Measurements from ENCODE around the gene NAALADL2. TPM values are rescaled to one million over a fixed set of nuclear protein-coding genes. Genes with fewer than 3 reads are reported as not detected.

Gene NAALADL2
- total and polyA plus RNA-seq, 2 of the 8 experiments (the other 6 are each of a cell fraction or from before 2014, with no cell fraction given): 0.12 to 0.22 TPM

GRCh38 chr3:175358935-175359334 lies 499.8 kb downstream of the NAALADL2 start:
- H2AK5ac ChIP-seq (ENCODE audit: low read depth, low read length): no peak overlapping the region
- ChIA-PET CTCF (ENCODE audit: partially characterized antibody) (interaction anchor here (1.2 kb wide), 1 partner anchor 32 kb away, joined by 3 read pairs; no protein-coding TSS in a partner anchor), POLR2A (ENCODE audit: partially characterized antibody) (no interaction called here)
- no peak overlapping the region for H3K56ac ChIP-seq (replicated peaks; ENCODE audit: insufficient read length, low read depth, low read length)
- H3K27ac ChIP-seq (ENCODE audit: low read depth, low read length): no peak overlapping the region
- no peak overlapping the region for H2BK15ac ChIP-seq (ENCODE audit: low read length)
- no peak overlapping the region for H2AFZ ChIP-seq (ENCODE audit: low read length)
- no peaks in the 10 kb centered on the region for H3K79me2 ChIP-seq (ENCODE audit: control insufficient read depth in 1 of 2, insufficient read depth in 2 of 2, low read length in 2 of 2)
- no peaks in the 10 kb centered on the region for H3K9me3 ChIP-seq (ENCODE audit: insufficient read depth in 2 of 2, low read depth in 1 of 2, low read length in 1 of 2)
- H4K20me1 ChIP-seq (replicated peaks in 1 of 2; ENCODE audit: control insufficient read depth in 1 of 2, insufficient read depth in 2 of 2, low read length in 2 of 2): no peaks in the 10 kb centered on the region
- no peak overlapping the region for H2BK12ac ChIP-seq (ENCODE audit: low read depth, low read length)
- no peaks in the 10 kb centered on the region for H3K36me3 ChIP-seq (ENCODE audit: control insufficient read depth in 2 of 4, insufficient read depth in 4 of 4, low read length in 3 of 4)
- no peak overlapping the region for H3K23ac ChIP-seq (ENCODE audit: insufficient read length)
- no peak for DNase-seq (ENCODE audit: low read depth in 1 of 2, low spot score in 2 of 2)
- H2BK20ac ChIP-seq (ENCODE audit: low read length): no peak overlapping the region
- H3K18ac ChIP-seq (ENCODE audit: extremely low read depth, low read length): no peak overlapping the region
- H3K79me1 ChIP-seq (ENCODE audit: low read depth, low read length): no peaks in the 10 kb centered on the region
- H4K91ac ChIP-seq (replicated peaks; ENCODE audit: insufficient read length, low read length): no peak overlapping the region
- no peak overlapping the region for H3K14ac ChIP-seq (ENCODE audit: insufficient read length)
- H3K4me1 ChIP-seq (replicated peaks in 1 of 4; ENCODE audit: control insufficient read depth in 3 of 4, insufficient read depth in 4 of 4, low read length in 3 of 4): no peaks in the 10 kb centered on the region
- no peak overlapping the region for H3K9ac ChIP-seq (replicated peaks in 1 of 4; ENCODE audit: extremely low read depth in 1 of 4, low read depth in 3 of 4, low read length in 3 of 4)
- FAIRE-seq: no peak
- H4K8ac ChIP-seq (ENCODE audit: extremely low read depth, insufficient read depth, low read length): no peak overlapping the region
- no peak overlapping the region for H3K4ac ChIP-seq (replicated peaks; ENCODE audit: insufficient read length, low read depth, low read length)
- TF ChIP-seq ATF2 (IDR thresholded peaks at IDR 0.05; ENCODE audit: low read length) (no peak), HDAC6 (IDR thresholded peaks at IDR 0.05; ENCODE audit: low read depth, low read length) (no peak), POLR2A (IDR thresholded peaks at IDR 0.05; ENCODE audit: control extremely low read depth in 1 of 2, low read depth in 2 of 2, low read length in 2 of 2) (no peak), CEBPB (IDR thresholded peaks at IDR 0.05; ENCODE audit: low read depth, low read length) (peak; percentile 60; the same call in 1 of the 2 replicates), SP2 (IDR thresholded peaks at IDR 0.05; ENCODE audit: low read length) (no peak), HDAC2 (IDR thresholded peaks at IDR 0.05; ENCODE audit: borderline replicate concordance in 1 of 2, low read depth in 2 of 2, low read length in 2 of 2) (no peak)
- H3K4me2 ChIP-seq (ENCODE audit: insufficient read depth in 1 of 2, low read depth in 2 of 2, low read length in 2 of 2): no peak overlapping the region
- no peak overlapping the region for H2BK120ac ChIP-seq (replicated peaks; ENCODE audit: low read depth, low read length)
- no peaks in the 10 kb centered on the region for H3K23me2 ChIP-seq (ENCODE audit: low read depth, low read length)
- H2BK5ac ChIP-seq (ENCODE audit: low read depth, low read length): no peak overlapping the region
- H4K5ac ChIP-seq (ENCODE audit: insufficient read length, low read depth, low read length): no peak overlapping the region
- no peak overlapping the region for H3K4me3 ChIP-seq (ENCODE audit: extremely low read depth in 1 of 4, insufficient read depth in 2 of 4, low read depth in 3 of 4, low read length in 4 of 4)
- no peaks in the 10 kb centered on the region for H3K27me3 ChIP-seq (replicated peaks in 1 of 4; ENCODE audit: control insufficient read depth in 3 of 4, extremely low read depth in 1 of 4, insufficient read depth in 3 of 4, low read length in 3 of 4)
